ENCODE results near the gene CHRNG.
A peak's percentile ranks its signal among the peaks of the same experiment; 100 is the strongest.

Gene CHRNG

GRCh38 chr2:232550354-232551249 is 11.1 kb downstream of the CHRNG start, which contains the start of the genes EIF4E2 and TIGD1:
TSS of gene EIF4E2 (plus strand) at chr2:232550689. CDS start at chr2:232550725, 36 bp downstream.
TSS of gene TIGD1 (minus strand) at chr2:232550557. CDS start at chr2:232549882, 675 bp downstream.
- TF ChIP-seq, protein P1, sequence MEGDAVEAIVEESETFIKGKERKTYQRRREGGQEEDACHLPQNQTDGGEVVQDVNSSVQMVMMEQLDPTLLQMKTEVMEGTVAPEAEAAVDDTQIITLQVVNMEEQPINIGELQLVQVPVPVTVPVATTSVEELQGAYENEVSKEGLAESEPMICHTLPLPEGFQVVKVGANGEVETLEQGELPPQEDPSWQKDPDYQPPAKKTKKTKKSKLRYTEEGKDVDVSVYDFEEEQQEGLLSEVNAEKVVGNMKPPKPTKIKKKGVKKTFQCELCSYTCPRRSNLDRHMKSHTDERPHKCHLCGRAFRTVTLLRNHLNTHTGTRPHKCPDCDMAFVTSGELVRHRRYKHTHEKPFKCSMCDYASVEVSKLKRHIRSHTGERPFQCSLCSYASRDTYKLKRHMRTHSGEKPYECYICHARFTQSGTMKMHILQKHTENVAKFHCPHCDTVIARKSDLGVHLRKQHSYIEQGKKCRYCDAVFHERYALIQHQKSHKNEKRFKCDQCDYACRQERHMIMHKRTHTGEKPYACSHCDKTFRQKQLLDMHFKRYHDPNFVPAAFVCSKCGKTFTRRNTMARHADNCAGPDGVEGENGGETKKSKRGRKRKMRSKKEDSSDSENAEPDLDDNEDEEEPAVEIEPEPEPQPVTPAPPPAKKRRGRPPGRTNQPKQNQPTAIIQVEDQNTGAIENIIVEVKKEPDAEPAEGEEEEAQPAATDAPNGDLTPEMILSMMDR (IDR thresholded peaks at IDR 0.05; ENCODE audit: extremely low read depth, insufficient read depth, missing control alignments), result peak; percentile 28
- in situ Hi-C loops (cut with MboI; ENCODE audit: low pct_unique_long_range_greater_than_20kb, low sequenced_read_pairs, unreplicated experiment), result no loop called here

GRCh38 chr2:232551250-232551638 is 11.8 kb downstream of the CHRNG start:
- TF ChIP-seq, protein P1 (IDR thresholded peaks at IDR 0.05; ENCODE audit: extremely low read depth, insufficient read depth, missing control alignments), result no peak
- in situ Hi-C loops (cut with MboI; ENCODE audit: low pct_unique_long_range_greater_than_20kb, low sequenced_read_pairs, unreplicated experiment), result no loop called here

More at GRCh38 chr2:232550354-232551249, 11.1 kb downstream of the CHRNG start, which contains the start of the genes EIF4E2 and TIGD1:
- DNase-seq (ENCODE audit: low spot score), result peak; percentile 99

GRCh38 chr2:232551776-232552175 is 12.3 kb downstream of the CHRNG start:
- TF ChIP-seq, protein P1 (IDR thresholded peaks at IDR 0.05; ENCODE audit: extremely low read depth, insufficient read depth, missing control alignments), result no peak
- in situ Hi-C loops (cut with MboI; ENCODE audit: low pct_unique_long_range_greater_than_20kb, low sequenced_read_pairs, unreplicated experiment), result no loop called here
- DNase-seq (ENCODE audit: low spot score), result no peak

More at GRCh38 chr2:232551250-232551638, 11.8 kb downstream of the CHRNG start:
- DNase-seq (ENCODE audit: low spot score), result no peak

DNA sequence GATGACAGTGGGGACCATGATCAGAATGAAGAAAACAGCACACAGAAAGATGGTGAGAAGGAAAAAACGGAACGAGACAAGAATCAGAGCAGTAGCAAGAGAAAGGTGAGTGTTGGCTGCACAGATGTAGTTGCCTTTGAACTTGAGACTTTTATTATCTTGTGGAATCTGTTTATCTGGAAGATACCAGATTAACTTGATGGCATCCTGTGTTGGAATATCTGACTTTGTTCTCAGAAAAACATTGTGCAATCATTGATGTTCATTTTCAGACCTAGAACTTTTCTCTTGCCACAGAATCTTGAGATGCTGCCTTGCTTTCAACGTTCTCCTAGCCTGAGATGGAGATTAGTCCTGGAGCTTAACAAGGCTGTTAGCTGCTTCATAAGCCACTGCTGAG is 16.9 kb downstream of the CHRNG start:
- TF ChIP-seq, protein P1 (IDR thresholded peaks at IDR 0.05; ENCODE audit: extremely low read depth, insufficient read depth, missing control alignments), result no peak
- in situ Hi-C loops (cut with MboI; ENCODE audit: low pct_unique_long_range_greater_than_20kb, low sequenced_read_pairs, unreplicated experiment), result no loop called here
- DNase-seq (ENCODE audit: low spot score), result no peak

DNA sequence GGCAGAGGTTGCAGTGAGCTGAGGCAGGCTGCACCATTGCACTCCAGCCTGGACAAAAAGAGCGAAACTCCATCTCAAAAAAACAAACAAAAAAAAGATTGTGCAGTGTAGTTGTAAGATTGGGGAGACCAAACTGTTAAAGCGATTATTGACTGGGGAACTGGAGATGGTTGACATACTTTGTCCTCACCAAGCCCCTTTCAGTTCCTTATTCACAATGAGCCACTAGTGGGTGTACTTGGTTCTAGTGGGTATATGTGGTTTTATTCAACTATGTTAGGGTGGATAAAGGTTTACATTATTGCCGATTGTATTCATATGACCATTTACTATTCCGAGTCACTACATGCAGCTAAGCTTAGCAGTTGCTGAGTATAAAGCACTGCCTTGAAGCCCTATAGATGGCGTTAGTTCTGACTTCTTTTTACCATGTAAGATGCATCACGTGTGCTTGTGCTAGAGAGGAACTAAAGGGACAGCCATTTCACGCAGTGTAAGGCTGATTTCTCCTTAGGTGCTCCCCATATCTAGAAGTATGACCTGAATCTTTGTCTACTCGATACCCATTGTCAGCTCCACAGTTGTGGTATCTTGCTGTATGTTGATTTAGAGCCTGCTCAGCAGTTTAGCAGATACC is 23.1 kb downstream of the CHRNG start:
- TF ChIP-seq, protein P1 (IDR thresholded peaks at IDR 0.05; ENCODE audit: extremely low read depth, insufficient read depth, missing control alignments), result peak; percentile 0
- in situ Hi-C loops (cut with MboI; ENCODE audit: low pct_unique_long_range_greater_than_20kb, low sequenced_read_pairs, unreplicated experiment), result no loop called here
- no peak for DNase-seq (ENCODE audit: low spot score)

DNA sequence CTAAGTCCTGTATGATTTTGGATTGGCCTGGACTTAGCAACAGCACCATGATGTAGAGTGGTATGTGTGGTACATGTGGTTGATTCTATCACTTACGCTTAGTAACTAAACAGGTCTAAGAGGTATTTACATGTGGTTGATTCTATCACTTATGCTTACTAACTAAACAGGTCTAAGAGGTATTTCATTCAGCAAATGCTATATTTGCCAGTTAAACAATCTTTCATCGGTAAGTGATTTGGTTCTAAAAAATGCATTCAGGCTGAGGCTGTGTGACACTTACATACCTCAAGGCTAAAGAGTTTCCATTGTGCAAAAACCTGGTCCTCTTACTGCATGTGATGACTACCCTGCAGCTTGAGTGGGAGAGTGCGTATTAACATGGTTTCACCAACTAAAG is 24.1 kb downstream of the CHRNG start:
- no peak for DNase-seq (ENCODE audit: low spot score)
- in situ Hi-C loops (cut with MboI; ENCODE audit: low pct_unique_long_range_greater_than_20kb, low sequenced_read_pairs, unreplicated experiment), result no loop called here
- TF ChIP-seq, protein P1 (IDR thresholded peaks at IDR 0.05; ENCODE audit: extremely low read depth, insufficient read depth, missing control alignments), result no peak

Measured in GM13977 (cell line).